HL-60 (cell line): ENCODE measurements around the gene CAMK2G.

ENCODE experiments used
- CTCF ChIP-seq: IDR thresholded peaks from one replicate; pipeline ENCODE4 v1.5.1; 2011; ENCODE audit warnings: low read length, control low read depth, inconsistent platforms; ENCODE audit not compliant: insufficient read depth
- GABPA ChIP-seq: IDR thresholded peaks from 2 replicates; pipeline ENCODE4 v1.6.1; 2012; ENCODE audit warnings: low read depth
- POLR2AphosphoS5 ChIP-seq: IDR thresholded peaks from 2 replicates; pipeline ENCODE4 v1.6.1; 2012; ENCODE audit warnings: low read depth
- REST ChIP-seq: IDR thresholded peaks from 2 replicates; pipeline ENCODE4 v1.6.1; 2012; ENCODE audit warnings: low read depth; ENCODE audit not compliant: insufficient replicate concordance
- SPI1 ChIP-seq: IDR thresholded peaks from 2 replicates; pipeline ENCODE4 v1.6.1; 2012; ENCODE audit warnings: low read depth, mild to moderate bottlenecking, borderline replicate concordance

GRCh38 chr10:73857446-73857845 is 16.9 kb downstream of the CAMK2G start:
- no peak for TF ChIP-seq CTCF
- TF ChIP-seq POLR2AphosphoS5 = no peak
- TF ChIP-seq REST = no peak
- no peak for TF ChIP-seq GABPA
- no peak for TF ChIP-seq SPI1
